ENCODE measurements around the gene CDKN1C.

Gene CDKN1C

GRCh38 chr11:2912498-2912897 is 26.9 kb upstream of the CDKN1C start:
- TF ChIP-seq, protein P1, sequence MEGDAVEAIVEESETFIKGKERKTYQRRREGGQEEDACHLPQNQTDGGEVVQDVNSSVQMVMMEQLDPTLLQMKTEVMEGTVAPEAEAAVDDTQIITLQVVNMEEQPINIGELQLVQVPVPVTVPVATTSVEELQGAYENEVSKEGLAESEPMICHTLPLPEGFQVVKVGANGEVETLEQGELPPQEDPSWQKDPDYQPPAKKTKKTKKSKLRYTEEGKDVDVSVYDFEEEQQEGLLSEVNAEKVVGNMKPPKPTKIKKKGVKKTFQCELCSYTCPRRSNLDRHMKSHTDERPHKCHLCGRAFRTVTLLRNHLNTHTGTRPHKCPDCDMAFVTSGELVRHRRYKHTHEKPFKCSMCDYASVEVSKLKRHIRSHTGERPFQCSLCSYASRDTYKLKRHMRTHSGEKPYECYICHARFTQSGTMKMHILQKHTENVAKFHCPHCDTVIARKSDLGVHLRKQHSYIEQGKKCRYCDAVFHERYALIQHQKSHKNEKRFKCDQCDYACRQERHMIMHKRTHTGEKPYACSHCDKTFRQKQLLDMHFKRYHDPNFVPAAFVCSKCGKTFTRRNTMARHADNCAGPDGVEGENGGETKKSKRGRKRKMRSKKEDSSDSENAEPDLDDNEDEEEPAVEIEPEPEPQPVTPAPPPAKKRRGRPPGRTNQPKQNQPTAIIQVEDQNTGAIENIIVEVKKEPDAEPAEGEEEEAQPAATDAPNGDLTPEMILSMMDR (IDR thresholded peaks at IDR 0.05; ENCODE audit: unreplicated experiment in 3 of 3), result no peak

GRCh38 chr11:2911785-2912391 is 26.3 kb upstream of the CDKN1C start:
- Mint-ChIP-seq H3K4me1 (no peaks in the 10 kb centered on the region), H3K27me3 (ENCODE audit: low read depth) (peaks cover 5% of the 10 kb centered on the region), H3K27ac (no peak overlapping the region), H3K4me3 (no peak overlapping the region), H3K36me3 (ENCODE audit: low read depth) (no peaks in the 10 kb centered on the region), H3K9me3 (no peaks in the 10 kb centered on the region)
- TF ChIP-seq, protein P1 (IDR thresholded peaks at IDR 0.05; ENCODE audit: unreplicated experiment in 3 of 3), result no peak

More at GRCh38 chr11:2912498-2912897, 26.9 kb upstream of the CDKN1C start:
- Mint-ChIP-seq H3K36me3 (ENCODE audit: low read depth) (no peaks in the 10 kb centered on the region), H3K4me1 (no peaks in the 10 kb centered on the region), H3K4me3 (no peak overlapping the region), H3K27ac (no peak overlapping the region), H3K27me3 (ENCODE audit: low read depth) (peaks cover 5% of the 10 kb centered on the region), H3K9me3 (no peaks in the 10 kb centered on the region)

GRCh38 chr11:2911088-2911784 is 25.7 kb upstream of the CDKN1C start:
- H3K27me3 Mint-ChIP-seq (ENCODE audit: low read depth), result peaks cover 5% of the 10 kb centered on the region
- H3K4me1 Mint-ChIP-seq, result no peaks in the 10 kb centered on the region
- H3K4me3 Mint-ChIP-seq, result no peak overlapping the region
- H3K9me3 Mint-ChIP-seq, result no peaks in the 10 kb centered on the region
- no peak overlapping the region for H3K27ac Mint-ChIP-seq
- TF ChIP-seq, protein P1 (IDR thresholded peaks at IDR 0.05; ENCODE audit: unreplicated experiment in 3 of 3), result no peak
- H3K36me3 Mint-ChIP-seq (ENCODE audit: low read depth), result no peaks in the 10 kb centered on the region

GRCh38 chr11:2910401-2910955 is 24.9 kb upstream of the CDKN1C start:
- TF ChIP-seq, protein P1 (IDR thresholded peaks at IDR 0.05; ENCODE audit: unreplicated experiment in 3 of 3), result no peak
- no peak overlapping the region for H3K27ac Mint-ChIP-seq
- no peaks in the 10 kb centered on the region for H3K4me1 Mint-ChIP-seq
- H3K27me3 Mint-ChIP-seq (ENCODE audit: low read depth), result peaks cover 5% of the 10 kb centered on the region
- peaks cover 6% of the 10 kb centered on the region for H3K9me3 Mint-ChIP-seq
- H3K36me3 Mint-ChIP-seq (ENCODE audit: low read depth), result no peaks in the 10 kb centered on the region
- no peak overlapping the region for H3K4me3 Mint-ChIP-seq

GRCh38 chr11:2909133-2909902 is 23.7 kb upstream of the CDKN1C start:
- Mint-ChIP-seq H3K4me3 (no peak overlapping the region), H3K36me3 (ENCODE audit: low read depth) (peaks cover 5% of the 10 kb centered on the region), H3K9me3 (peaks cover 11% of the 10 kb centered on the region), H3K27me3 (ENCODE audit: low read depth) (peaks cover 8% of the 10 kb centered on the region), H3K4me1 (no peaks in the 10 kb centered on the region), H3K27ac (no peak overlapping the region)
- TF ChIP-seq, protein P1 (IDR thresholded peaks at IDR 0.05; ENCODE audit: unreplicated experiment in 3 of 3), result no peak

Measured in nephron (organoid).